Measurements from ENCODE around the gene ABCA2. TPM values are rescaled to one million over a fixed set of nuclear protein-coding genes. Genes with fewer than 3 reads are reported as not detected.

ABCA2 gene
- total and polyA plus RNA-seq, 9 of the 15 experiments (the other 6 are each of a cell fraction or from before 2014, with no cell fraction given) = 0.69 to 16.3 (median 6.1) TPM; not detected in 2

- TF ChIP-seq FOSL1 (tag; conservative IDR thresholded peaks at IDR 0.05) (peak; percentile 9; the same call in 1 of the 2 replicates), POLR2AphosphoS5 (IDR thresholded peaks at IDR 0.05; ENCODE audit: control insufficient read depth, insufficient read depth, low read depth, low read length) (peak; percentile 62), BCOR (IDR thresholded peaks at IDR 0.05) (no peak), TEAD2 (tag; IDR thresholded peaks at IDR 0.05) (no peak), EWSR1 (IDR thresholded peaks at IDR 0.05; ENCODE audit: borderline replicate concordance, low read depth, partially characterized antibody) (no peak), RHOXF2B (CRISPR knock-in tag; conservative IDR thresholded peaks at IDR 0.05) (no peak), TEAD4 (IDR thresholded peaks at IDR 0.05; ENCODE audit: low read length) (no peak), TEAD4 (CRISPR knock-in tag; IDR thresholded peaks at IDR 0.05; ENCODE audit: borderline replicate concordance) (0 out of 2 replicates have a peak, but pooled peaks have one; percentile 61), CBX2 (IDR thresholded peaks at IDR 0.05; ENCODE audit: insufficient read depth, low read length, poor library complexity, severe bottlenecking) (no peak), HMG20A (CRISPR knock-in tag; conservative IDR thresholded peaks at IDR 0.05) (no peak), ZNF324 (CRISPR knock-in tag; IDR thresholded peaks at IDR 0.05) (no peak), HDAC3 (IDR thresholded peaks at IDR 0.05; ENCODE audit: borderline replicate concordance, partially characterized antibody) (no peak), JUN (IDR thresholded peaks at IDR 0.05; ENCODE audit: borderline replicate concordance, low read depth, low read length) (no peak; the same call in 1 of the 2 replicates), JUN (CRISPR knock-in tag; IDR thresholded peaks at IDR 0.05; ENCODE audit: borderline replicate concordance) (peak; percentile 69; the same call in 1 of the 2 replicates), PPARD (CRISPR knock-in tag; IDR thresholded peaks at IDR 0.05) (no peak), ZBTB5 (IDR thresholded peaks at IDR 0.05) (no peak), ZNF263 (CRISPR knock-in tag; IDR thresholded peaks at IDR 0.05; ENCODE audit: borderline replicate concordance) (no peak), ATF2 (CRISPR knock-in tag; IDR thresholded peaks at IDR 0.05) (no peak), GABPB1 (CRISPR knock-in tag; IDR thresholded peaks at IDR 0.05) (peak; percentile 11; the same call in 1 of the 2 replicates), ZNF695 (CRISPR knock-in tag; IDR thresholded peaks at IDR 0.05) (no peak), ZNF224 (CRISPR knock-in tag; IDR thresholded peaks at IDR 0.05) (no peak; the same call in 1 of the 2 replicates), MTA1 (IDR thresholded peaks at IDR 0.05; ENCODE audit: borderline replicate concordance) (peak; percentile 47; the same call in 1 of the 2 replicates)
- TF ChIP-seq, protein P1, sequence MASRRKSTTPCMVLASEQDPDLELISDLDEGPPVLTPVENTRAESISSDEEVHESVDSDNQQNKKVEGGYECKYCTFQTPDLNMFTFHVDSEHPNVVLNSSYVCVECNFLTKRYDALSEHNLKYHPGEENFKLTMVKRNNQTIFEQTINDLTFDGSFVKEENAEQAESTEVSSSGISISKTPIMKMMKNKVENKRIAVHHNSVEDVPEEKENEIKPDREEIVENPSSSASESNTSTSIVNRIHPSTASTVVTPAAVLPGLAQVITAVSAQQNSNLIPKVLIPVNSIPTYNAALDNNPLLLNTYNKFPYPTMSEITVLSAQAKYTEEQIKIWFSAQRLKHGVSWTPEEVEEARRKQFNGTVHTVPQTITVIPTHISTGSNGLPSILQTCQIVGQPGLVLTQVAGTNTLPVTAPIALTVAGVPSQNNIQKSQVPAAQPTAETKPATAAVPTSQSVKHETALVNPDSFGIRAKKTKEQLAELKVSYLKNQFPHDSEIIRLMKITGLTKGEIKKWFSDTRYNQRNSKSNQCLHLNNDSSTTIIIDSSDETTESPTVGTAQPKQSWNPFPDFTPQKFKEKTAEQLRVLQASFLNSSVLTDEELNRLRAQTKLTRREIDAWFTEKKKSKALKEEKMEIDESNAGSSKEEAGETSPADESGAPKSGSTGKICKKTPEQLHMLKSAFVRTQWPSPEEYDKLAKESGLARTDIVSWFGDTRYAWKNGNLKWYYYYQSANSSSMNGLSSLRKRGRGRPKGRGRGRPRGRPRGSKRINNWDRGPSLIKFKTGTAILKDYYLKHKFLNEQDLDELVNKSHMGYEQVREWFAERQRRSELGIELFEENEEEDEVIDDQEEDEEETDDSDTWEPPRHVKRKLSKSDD (conservative IDR thresholded peaks at IDR 0.05; ENCODE audit: low read length) = no peak
Measured at GRCh38 chr9:136991993-136992818, 35.8 kb downstream of the ABCA2 start, which contains the start of gene PAXX (continued).
